ENCODE measurements around the gene SLAMF9.

DNA sequence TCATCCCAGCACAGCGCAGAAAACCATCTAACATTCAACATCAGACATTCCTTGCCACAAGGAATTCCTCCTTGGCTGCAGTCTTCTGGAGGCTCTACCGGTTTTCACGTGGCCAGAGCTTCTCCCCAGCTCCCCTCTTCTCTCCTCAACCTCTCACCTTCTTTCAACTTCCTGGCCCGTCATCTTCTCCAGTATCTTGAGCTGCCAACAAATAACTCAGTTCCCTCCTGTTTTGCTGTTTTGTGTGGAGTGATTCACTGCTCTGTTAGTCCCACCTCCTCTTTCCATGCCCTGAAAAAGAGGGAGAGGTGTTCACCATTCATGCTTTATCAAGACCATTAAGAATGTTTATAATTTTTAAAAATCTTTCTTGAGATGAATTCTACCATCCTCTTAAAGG lies 45.2 kb upstream of the SLAMF9 start:
- TF ChIP-seq, protein P1, sequence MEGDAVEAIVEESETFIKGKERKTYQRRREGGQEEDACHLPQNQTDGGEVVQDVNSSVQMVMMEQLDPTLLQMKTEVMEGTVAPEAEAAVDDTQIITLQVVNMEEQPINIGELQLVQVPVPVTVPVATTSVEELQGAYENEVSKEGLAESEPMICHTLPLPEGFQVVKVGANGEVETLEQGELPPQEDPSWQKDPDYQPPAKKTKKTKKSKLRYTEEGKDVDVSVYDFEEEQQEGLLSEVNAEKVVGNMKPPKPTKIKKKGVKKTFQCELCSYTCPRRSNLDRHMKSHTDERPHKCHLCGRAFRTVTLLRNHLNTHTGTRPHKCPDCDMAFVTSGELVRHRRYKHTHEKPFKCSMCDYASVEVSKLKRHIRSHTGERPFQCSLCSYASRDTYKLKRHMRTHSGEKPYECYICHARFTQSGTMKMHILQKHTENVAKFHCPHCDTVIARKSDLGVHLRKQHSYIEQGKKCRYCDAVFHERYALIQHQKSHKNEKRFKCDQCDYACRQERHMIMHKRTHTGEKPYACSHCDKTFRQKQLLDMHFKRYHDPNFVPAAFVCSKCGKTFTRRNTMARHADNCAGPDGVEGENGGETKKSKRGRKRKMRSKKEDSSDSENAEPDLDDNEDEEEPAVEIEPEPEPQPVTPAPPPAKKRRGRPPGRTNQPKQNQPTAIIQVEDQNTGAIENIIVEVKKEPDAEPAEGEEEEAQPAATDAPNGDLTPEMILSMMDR (optimal IDR thresholded peaks at IDR 0.05 in 1 of 3, IDR thresholded peaks at IDR 0.05 in 1 of 3, conservative IDR thresholded peaks at IDR 0.05 in 1 of 3; ENCODE audit: extremely low read depth in 1 of 3, insufficient read depth in 2 of 3, low read length in 3 of 3) = no peak
- no peak for TF ChIP-seq EZH2 (IDR thresholded peaks at IDR 0.05; ENCODE audit: low read length)
